ENCODE measurements around the gene RTN4R. TPM values are rescaled to one million over a fixed set of nuclear protein-coding genes. Genes with fewer than 3 reads are reported as not detected.

Gene RTN4R
- total RNA-seq, 2 donors from 2014 or later: 0.48 to 0.78 TPM

DNA sequence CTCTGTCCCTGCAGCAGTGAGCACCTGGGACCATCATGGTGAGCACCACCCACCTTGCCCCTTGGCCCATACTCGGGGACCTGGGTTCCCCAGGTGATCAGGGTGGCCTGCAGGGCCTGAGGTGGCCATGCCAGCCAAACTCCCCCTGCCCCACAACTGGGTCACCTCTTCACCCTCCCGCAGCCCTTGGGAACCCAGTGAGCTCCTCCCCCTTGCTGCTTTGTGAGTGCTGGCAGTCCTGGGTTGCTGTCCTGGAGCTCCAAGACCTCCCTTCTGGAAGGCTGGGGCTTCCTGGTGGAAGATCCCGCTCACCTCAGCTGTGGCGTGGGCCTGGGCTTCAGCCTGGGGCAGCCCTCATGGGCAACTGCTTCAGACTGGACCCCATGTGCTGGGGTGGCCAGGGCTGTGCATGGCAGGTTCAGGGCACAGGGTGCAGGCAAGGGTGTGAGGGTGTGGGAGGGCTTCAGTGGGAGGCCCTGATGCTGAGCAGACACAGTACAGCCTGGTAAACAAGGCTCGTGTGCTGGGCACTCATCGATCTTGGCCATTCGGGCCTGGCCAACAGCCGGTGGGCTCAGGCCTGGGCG, 57.6 kb downstream of the RTN4R start:
- Mint-ChIP-seq H3K36me3 (no peaks in the 10 kb centered on the region), H3K27me3 (no peaks in the 10 kb centered on the region), H3K27ac (no peak overlapping the region), H3K9me3 (no peaks in the 10 kb centered on the region), H3K4me1 (ENCODE audit: low read depth in 2 of 2) (peaks cover 19 to 38% of the 10 kb centered on the region in 2 donors), H3K4me3 (no peak overlapping the region)
- DNase-seq (ENCODE audit: low spot score) (no peak), ATAC-seq (no peak)

DNA sequence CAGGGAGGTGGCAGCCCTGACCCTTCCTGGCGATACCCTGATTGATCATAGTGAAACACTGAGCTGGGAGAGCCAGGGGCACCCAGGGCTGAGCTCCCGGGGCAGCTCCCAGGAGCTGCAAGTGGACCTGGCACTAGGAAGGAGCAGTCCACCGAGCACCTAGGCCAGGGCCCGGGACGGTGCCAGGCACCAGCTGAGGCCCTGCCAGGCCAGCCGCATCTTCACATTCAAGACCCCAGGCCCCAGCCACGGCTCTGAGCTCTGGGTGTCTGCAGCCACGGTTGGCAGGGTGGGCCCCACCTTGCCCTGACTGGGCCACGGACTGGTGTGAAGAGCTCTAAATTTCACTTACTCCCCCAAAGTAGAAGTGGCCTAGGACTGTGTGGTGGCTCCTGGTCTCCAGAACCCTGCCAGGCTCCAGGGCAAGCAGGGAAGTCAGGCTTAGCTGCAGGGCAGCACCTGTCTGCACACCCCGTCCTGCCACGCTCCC, 58.3 kb downstream of the RTN4R start:
- no peaks in the 10 kb centered on the region for H3K9me3 Mint-ChIP-seq
- ATAC-seq (no peak), DNase-seq (ENCODE audit: low spot score) (no peak)
- H3K36me3 Mint-ChIP-seq: no peaks in the 10 kb centered on the region
- no peaks in the 10 kb centered on the region for H3K27me3 Mint-ChIP-seq
- H3K4me1 Mint-ChIP-seq (ENCODE audit: low read depth in 2 of 2): peaks cover 20 to 37% of the 10 kb centered on the region in 2 donors
- H3K27ac Mint-ChIP-seq: no peak overlapping the region
- no peak overlapping the region for H3K4me3 Mint-ChIP-seq

DNA sequence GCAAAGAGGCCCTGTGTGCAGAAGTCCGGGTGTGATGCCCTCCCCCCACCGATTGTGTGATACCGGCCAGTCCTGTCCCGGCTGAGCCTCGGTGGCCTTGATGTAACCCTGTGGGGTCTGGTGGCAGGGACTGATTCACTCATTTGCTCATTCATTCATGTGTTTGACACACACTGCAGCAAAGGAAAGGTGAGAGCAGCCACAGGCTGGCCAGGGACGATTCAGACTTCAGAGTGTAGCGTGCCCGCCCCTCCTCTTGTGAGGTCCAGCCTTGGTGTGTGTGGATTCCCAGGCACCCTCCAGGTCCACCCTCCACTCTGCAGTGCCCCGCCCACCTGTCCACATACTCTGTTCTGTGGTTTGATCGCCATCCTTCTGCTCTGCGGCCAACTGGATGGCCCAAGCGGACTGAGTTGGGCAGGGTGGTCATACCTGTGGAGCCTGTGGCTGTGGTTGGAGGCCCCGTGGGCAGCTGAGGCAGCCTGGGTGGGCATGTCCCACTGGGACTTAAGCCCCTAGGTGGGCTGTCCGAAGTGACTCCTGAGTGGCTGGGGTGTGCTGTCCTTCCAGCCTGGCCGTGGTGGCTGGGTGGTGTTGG, 59.3 kb downstream of the RTN4R start:
- Mint-ChIP-seq H3K4me3 (no peak overlapping the region), H3K27me3 (no peaks in the 10 kb centered on the region), H3K4me1 (ENCODE audit: low read depth in 2 of 2) (peaks cover 20 to 34% of the 10 kb centered on the region in 2 donors), H3K27ac (no peak overlapping the region), H3K36me3 (no peaks in the 10 kb centered on the region), H3K9me3 (no peaks in the 10 kb centered on the region)
- no peak for DNase-seq (ENCODE audit: low spot score)
- ATAC-seq: no peak

DNA sequence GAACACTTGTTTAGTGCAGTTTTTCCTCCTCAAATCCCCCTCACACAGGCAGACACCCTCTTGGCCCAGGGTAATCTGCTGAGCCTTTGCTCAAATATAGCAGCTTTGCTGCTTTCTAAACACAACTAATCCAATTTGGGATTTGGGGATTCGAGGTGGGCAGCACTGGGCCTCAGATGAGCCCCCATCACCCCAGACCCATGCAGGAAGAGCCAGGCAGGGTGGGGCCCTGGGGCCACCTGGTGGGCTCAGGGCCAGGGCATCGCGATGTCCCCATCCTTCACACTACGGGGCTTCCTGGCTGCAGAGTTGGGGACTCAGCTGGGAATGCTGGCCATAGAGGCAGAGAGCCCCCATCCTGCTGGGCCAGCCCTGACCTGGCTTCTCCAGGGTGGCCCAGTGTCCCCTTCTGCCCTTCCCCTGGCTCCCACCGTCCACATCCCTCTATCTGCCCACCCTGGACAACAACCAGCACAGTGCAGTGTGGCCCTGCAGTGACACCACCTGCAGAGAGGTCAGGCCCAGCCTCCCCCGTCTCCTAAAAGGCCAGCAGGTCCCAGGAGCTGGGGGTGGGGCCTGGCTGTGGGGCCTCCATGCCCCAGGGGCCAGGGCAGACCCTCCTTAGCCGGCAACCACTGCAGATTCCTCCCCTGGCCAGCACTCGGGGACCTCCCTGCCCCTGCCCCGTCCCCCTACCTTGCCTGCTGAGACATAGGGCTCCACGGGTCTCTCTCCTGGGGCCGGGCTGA, 60.7 kb downstream of the RTN4R start:
- peak overlapping the region; percentile 82 for H3K4me3 Mint-ChIP-seq
- H3K4me1 Mint-ChIP-seq (ENCODE audit: low read depth in 2 of 2): peaks cover 16 to 26% of the 10 kb centered on the region in 2 donors
- H3K36me3 Mint-ChIP-seq: no peaks in the 10 kb centered on the region
- no peaks in the 10 kb centered on the region for H3K9me3 Mint-ChIP-seq
- H3K27me3 Mint-ChIP-seq: no peaks in the 10 kb centered on the region
- peak overlapping the region; percentile 79 to 91 for H3K27ac Mint-ChIP-seq
- ATAC-seq (no peak), DNase-seq (ENCODE audit: low spot score) (no peak)

DNA sequence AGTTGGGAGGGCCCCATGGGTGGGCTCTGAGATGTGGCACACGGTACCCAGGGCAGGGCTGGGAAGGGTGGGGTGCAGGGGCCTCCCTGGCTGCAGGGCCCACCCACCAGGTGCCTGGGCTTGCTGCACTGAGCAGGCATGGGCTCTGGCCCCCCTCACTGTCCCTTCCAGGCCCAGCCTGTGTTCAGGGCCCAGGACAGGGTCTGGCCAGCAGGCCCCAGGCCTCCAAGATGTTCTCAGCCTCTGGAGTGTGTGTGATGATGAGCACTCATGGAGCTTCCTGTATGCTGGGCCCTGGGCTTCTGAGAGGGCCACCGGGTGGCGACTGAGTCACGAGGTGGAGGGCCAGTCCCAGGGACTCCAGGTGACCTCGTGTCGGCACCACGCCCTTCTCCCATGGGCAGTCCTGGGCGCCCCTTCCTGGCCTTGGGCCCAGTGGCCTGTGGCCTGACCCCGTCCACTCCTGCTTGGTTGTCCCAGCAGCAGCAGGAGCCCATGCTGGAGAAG, 61.4 kb downstream of the RTN4R start:
- Mint-ChIP-seq H3K4me3 (peak overlapping the region; percentile 82), H3K9me3 (no peaks in the 10 kb centered on the region), H3K4me1 (ENCODE audit: low read depth in 2 of 2) (peaks cover 13 to 23% of the 10 kb centered on the region in 2 donors), H3K27me3 (no peaks in the 10 kb centered on the region), H3K36me3 (no peaks in the 10 kb centered on the region), H3K27ac (peak overlapping the region; percentile 79 to 91)
- peak; percentile 44 to 54 for ATAC-seq
- no peak for DNase-seq (ENCODE audit: low spot score)

DNA sequence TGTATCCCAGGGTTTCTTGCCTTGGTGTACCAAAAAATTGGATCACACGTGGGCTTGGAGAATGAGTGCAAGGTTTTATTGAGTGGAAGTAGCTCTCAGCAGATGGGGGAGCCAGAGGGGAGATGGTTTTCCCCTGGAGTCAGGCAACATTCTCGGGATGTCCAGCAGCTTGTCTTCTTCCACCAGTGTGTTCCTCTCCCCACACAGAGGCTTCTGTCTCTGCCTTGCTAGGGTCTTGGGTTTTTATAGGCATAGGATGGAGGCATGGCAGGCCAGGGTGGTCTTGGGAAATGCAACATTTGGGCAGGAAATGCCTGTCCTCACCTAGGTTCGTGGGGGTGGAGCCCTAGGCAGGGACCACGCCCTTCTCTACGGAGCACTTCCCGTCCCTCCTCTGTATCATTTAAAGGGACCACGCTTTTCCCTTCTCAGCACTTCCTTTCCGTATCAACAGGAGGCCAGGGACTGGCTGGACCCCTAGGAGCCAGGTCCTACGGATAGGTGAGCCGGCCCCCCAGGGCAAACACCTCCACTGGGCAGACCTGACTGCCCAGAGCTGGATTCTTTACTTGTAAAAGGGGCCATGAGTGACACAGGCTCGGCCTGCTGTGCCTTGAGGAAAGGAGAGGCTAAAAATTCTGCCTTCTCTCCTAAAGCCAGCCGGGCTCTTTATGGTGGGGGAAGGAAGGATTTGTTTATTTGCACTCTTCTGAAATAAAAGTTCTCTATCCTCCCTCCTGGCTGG, 62.0 kb downstream of the RTN4R start:
- Mint-ChIP-seq H3K27ac (peak overlapping the region; percentile 79 to 91), H3K4me3 (peak overlapping the region; percentile 82), H3K9me3 (no peaks in the 10 kb centered on the region), H3K4me1 (ENCODE audit: low read depth in 2 of 2) (peaks cover 13 to 23% of the 10 kb centered on the region in 2 donors), H3K36me3 (no peaks in the 10 kb centered on the region), H3K27me3 (no peaks in the 10 kb centered on the region)
- ATAC-seq (peak; percentile 84 to 86), DNase-seq (ENCODE audit: low spot score) (peak; percentile 71)

DNA sequence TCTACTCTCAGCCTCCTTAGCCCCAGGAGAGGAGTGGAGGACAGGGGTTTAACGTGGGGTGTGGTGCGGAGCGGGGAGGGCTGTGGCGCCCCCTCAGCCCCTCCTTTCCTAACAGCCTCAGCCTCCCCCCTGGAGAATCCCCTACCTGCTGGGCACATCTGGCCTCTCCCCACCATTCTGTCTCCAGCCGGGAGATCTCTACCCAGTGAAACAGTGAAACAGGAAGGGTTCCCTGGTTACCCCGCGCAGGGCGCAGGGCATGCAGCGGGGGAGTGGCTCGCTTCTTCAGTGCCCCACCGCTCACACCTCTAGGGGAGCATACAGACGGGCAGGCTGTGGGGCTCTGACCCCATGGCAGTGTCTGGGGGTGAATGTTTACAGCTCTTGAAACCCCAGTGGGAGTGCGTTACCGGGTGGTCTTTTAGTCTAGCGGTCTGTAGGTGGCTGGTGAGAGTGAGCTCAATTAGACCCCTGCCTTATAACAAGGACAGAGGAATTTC, 62.6 kb downstream of the RTN4R start:
- no peak for DNase-seq (ENCODE audit: low spot score)
- Mint-ChIP-seq H3K27ac (peak overlapping the region; percentile 79 to 91), H3K9me3 (no peaks in the 10 kb centered on the region), H3K4me3 (peak overlapping the region; percentile 82), H3K36me3 (no peaks in the 10 kb centered on the region), H3K4me1 (ENCODE audit: low read depth in 2 of 2) (peaks cover 13 to 23% of the 10 kb centered on the region in 2 donors), H3K27me3 (no peaks in the 10 kb centered on the region)
- no peak for ATAC-seq

DNA sequence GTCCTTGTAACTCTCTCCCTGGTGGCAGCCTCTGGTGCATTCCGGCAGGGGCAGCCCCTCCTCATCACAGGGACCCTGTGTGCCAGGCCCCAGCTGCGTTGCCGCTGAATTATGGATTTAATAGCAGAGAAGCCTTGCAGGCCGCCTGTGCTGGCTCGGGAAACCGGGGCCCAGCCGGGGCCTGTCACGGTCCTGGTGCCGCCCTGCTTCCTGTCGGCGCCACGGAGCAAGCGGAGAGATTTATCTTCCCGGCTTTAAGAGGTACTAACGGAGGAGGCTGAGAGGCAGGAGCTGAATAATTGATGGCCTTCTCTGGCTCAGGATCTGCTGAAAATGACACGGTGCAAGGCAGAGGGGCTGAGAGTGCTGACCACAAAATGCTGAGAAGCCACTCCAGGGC, 63.3 kb downstream of the RTN4R start:
- Mint-ChIP-seq H3K9me3 (no peaks in the 10 kb centered on the region), H3K27me3 (no peaks in the 10 kb centered on the region), H3K4me3 (no peak overlapping the region), H3K36me3 (no peaks in the 10 kb centered on the region), H3K4me1 (ENCODE audit: low read depth in 2 of 2) (peaks cover 13 to 23% of the 10 kb centered on the region in 2 donors), H3K27ac (no peak overlapping the region)
- DNase-seq (ENCODE audit: low spot score) (no peak), ATAC-seq (no peak)

DNA sequence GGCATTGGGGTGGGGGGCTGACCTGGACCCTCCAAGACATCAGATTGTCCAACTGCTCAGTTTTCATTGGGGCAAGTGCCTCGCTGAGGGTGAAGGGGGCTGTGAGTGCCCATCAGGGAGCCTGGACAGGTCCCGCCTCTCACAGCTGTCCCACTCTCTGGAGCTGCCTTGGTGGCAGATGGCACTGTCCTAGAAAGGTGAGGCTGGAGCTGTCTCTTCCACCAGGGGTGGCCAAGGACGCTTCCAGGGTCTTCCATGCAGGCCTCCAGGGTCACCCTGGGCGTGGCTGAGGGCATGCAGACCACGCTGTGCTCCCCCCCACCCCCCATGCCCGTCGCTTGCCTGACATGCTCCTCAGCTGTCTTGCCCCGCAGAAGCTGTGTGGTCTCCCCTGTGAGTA, 63.8 kb downstream of the RTN4R start:
- H3K27me3 Mint-ChIP-seq: no peaks in the 10 kb centered on the region
- no peak for DNase-seq (ENCODE audit: low spot score)
- H3K36me3 Mint-ChIP-seq: no peaks in the 10 kb centered on the region
- no peaks in the 10 kb centered on the region for H3K9me3 Mint-ChIP-seq
- H3K4me3 Mint-ChIP-seq: no peak overlapping the region
- ATAC-seq: no peak
- H3K4me1 Mint-ChIP-seq (ENCODE audit: low read depth in 2 of 2): peaks cover 13 to 23% of the 10 kb centered on the region in 2 donors
- no peak overlapping the region for H3K27ac Mint-ChIP-seq

DNA sequence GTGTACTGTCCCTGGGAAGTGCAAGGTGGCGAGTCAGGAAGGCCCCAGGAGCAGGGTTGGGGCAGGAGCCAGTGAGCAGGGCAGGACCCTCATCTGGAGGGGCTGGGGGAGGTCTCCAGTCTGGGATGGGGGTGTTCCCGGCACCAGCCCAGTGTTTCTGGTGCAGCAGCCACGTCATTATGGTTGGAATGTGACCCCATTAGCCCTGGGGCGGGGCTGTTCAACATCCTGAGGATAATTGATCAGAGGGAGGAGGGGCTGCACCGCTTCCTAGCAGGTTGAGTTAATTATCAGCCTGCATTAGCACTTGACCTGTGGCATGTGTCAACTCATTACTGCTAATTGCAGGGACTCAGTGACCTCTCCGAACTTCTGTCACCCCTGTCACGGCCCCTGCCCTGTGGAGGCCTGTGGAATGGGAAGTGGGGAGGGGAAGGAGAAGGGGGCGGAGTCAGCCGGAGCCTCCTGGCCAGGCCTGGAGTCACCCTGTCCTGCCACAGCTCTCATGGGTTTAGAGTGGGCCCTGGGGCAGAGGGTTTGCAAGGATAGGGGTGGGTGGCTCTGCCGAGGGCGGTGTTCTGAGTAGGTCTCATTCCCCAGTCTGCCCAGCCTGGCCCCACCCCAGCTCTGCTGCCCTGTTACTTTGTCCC, 64.4 kb downstream of the RTN4R start:
- no peaks in the 10 kb centered on the region for H3K27me3 Mint-ChIP-seq
- ATAC-seq (no peak), DNase-seq (ENCODE audit: low spot score) (no peak)
- H3K27ac Mint-ChIP-seq: no peak overlapping the region
- no peaks in the 10 kb centered on the region for H3K36me3 Mint-ChIP-seq
- H3K4me3 Mint-ChIP-seq: no peak overlapping the region
- peaks cover 13 to 23% of the 10 kb centered on the region in 2 donors for H3K4me1 Mint-ChIP-seq (ENCODE audit: low read depth in 2 of 2)
- H3K9me3 Mint-ChIP-seq: no peaks in the 10 kb centered on the region

DNA sequence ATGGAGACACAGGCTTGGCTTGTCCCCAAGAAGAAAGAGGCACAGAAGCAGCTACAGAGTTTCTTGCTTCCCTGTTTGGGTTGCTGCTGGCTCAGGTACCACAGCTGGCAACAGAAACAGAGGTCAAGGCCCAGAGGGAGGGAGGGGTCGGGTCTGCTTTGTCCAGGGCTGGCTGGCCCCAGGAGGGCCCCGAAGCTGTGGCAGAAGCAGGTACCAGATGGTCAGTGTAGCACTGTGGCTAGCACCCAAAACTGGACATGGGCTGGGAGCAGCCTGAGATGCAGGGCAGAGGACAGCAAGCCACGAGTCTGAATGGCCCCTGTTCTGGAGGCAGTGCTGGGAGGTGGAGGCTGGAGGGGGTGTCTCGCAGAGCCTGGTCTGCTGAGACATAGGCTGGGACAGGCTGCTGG, 65.0 kb downstream of the RTN4R start:
- ATAC-seq (no peak), DNase-seq (ENCODE audit: low spot score) (no peak)
- H3K9me3 Mint-ChIP-seq: no peaks in the 10 kb centered on the region
- no peaks in the 10 kb centered on the region for H3K36me3 Mint-ChIP-seq
- H3K27ac Mint-ChIP-seq: no peak overlapping the region
- H3K27me3 Mint-ChIP-seq: no peaks in the 10 kb centered on the region
- no peak overlapping the region for H3K4me3 Mint-ChIP-seq
- peaks cover 13 to 18% of the 10 kb centered on the region in 2 donors for H3K4me1 Mint-ChIP-seq (ENCODE audit: low read depth in 2 of 2)

DNA sequence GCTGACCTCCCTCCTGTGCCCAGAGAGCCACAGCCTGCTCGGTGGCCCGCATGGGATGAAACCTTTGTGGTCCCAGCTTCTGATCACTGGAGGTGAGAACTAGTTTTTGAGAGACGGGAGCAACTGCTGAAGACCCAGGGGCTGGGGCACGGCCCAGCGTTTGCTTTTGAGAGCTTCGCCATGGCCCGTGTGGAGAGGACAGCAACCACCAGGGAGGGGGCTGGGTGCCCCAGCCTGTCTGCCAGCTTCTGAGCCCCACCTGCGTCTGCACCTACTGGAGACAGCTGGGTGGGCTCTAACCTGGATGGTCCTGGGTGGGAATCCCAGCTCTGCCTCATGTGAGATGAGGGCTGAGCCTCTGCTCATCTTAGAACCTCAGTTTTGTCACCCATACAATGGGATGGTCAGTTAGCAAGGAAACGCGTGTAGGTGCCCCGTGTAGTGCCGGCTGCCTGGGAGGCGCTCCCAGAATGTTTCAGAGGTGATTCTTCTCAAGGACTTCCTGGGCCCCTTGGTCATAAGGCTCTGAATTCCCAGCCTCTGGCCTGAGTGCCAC, 66.2 kb downstream of the RTN4R start:
- Mint-ChIP-seq H3K4me1 (ENCODE audit: low read depth in 2 of 2) (peaks cover 9 to 10% of the 10 kb centered on the region in 2 donors), H3K27me3 (no peaks in the 10 kb centered on the region), H3K27ac (no peak overlapping the region)

DNA sequence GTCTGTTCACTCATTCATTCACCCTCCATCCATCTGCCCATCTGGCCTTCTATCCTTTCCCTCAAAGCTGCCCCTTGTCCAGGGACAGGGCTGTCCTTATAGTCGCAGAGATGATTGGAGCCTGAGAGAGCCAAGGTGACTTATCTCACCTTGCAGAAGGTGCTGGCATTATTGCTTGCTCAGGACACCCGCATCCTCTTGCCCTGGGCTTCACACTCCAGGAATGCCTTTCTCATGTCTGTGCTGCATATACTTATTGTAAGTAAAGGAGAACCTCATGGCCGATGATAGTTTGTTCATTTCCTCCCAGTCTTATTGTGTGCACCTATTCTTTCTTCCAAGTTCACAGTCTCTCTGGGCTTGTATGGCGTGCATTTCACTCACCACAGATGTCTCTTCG, 68.2 kb downstream of the RTN4R start:
- no peaks in the 10 kb centered on the region for H3K4me1 Mint-ChIP-seq (ENCODE audit: low read depth in 2 of 2)
- DNase-seq (ENCODE audit: low spot score): no peak
- no peaks in the 10 kb centered on the region for H3K9me3 Mint-ChIP-seq
- no peak overlapping the region for H3K4me3 Mint-ChIP-seq
- no peaks in the 10 kb centered on the region for H3K36me3 Mint-ChIP-seq
- no peak overlapping the region for H3K27ac Mint-ChIP-seq
- no peaks in the 10 kb centered on the region for H3K27me3 Mint-ChIP-seq
- ATAC-seq: no peak

More for the DNA sequence above, 66.2 kb downstream of the RTN4R start:
- no peaks in the 10 kb centered on the region for H3K9me3 Mint-ChIP-seq
- H3K4me3 Mint-ChIP-seq: no peak overlapping the region
- no peaks in the 10 kb centered on the region for H3K36me3 Mint-ChIP-seq
- DNase-seq (ENCODE audit: low spot score) (no peak), ATAC-seq (no peak)
